GM21723 (cell line): ENCODE results near the gene GPD2.
"Not testable (repeated sequence)": the region's sequence is repeated elsewhere in the genome, so short reads cannot be mapped to it uniquely, and the experiment has no call there.

Experiments used
- ATAC-seq: cut with Tn5 transposase; IDR thresholded peaks from one replicate; pipeline ENCODE4 v1.9.1; 2021; ENCODE audit warnings: mild to moderate bottlenecking, moderate library complexity; ENCODE audit not compliant: unreplicated experiment

The GPD2 gene

DNA sequence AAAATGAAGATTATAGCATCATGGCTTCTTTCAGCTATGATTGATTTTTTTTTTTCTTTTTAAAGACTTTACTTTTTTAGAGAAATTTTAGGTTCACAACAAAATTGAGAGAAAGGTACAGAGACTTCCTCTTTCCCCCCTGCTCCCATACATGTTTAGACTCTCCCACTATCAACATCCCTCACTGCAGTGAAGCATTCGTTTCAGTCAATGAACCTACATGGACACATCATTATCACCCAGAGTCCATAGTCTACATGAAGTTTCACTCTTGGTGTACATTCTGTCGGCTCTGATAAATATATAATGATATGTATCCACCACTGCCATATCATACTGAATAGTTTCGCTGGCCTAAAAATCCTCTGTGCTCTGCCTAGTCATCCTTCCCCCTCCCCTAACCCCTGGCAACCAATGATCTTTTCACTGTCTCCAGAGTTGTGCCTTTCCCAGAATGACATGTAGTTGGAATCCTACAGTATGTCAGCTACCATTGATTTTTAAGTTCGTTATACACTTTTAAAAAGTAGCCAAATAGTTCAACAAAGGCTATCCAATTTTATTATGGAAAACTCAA is 86.8 kb downstream of the GPD2 start:
- no peak for ATAC-seq

- ATAC-seq: peak; percentile 96
Observed at GRCh38 chr2:156526950-156527636, 90.9 kb downstream of the GPD2 start.

GRCh38 chr2:156528583-156528982 is 92.4 kb downstream of the GPD2 start:
- ATAC-seq: not testable (repeated sequence)

GRCh38 chr2:156532989-156533388 is 96.8 kb downstream of the GPD2 start:
- peak; percentile 50 for ATAC-seq

GRCh38 chr2:156536534-156536933 is 100.4 kb downstream of the GPD2 start:
- no peak for ATAC-seq

- no peak for ATAC-seq
Observed at GRCh38 chr2:156537141-156537540, 101.0 kb downstream of the GPD2 start.

- peak; percentile 60 for ATAC-seq
Observed at GRCh38 chr2:156538083-156538504, 101.9 kb downstream of the GPD2 start.

GRCh38 chr2:156539086-156539860 is 103.1 kb downstream of the GPD2 start:
- no peak for ATAC-seq

DNA sequence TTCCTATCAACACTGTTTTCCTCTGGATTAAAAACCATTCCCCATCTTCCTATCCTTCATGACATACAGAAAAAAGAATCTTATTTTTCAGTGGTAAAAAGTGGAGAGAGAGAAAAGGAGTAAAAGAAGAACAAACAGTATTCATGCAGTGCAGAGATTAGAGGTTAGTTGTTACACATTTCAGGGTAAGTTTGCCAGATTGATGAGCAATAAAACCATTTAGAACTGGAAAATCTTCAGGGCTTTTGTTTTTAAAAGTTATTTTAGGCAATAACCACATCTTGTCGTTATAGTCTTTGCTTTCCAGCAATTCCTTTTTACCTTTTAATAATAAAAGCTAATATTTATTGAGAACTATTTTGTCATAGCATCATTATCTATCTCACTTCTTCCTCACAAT is 104.5 kb downstream of the GPD2 start:
- ATAC-seq: no peak

DNA sequence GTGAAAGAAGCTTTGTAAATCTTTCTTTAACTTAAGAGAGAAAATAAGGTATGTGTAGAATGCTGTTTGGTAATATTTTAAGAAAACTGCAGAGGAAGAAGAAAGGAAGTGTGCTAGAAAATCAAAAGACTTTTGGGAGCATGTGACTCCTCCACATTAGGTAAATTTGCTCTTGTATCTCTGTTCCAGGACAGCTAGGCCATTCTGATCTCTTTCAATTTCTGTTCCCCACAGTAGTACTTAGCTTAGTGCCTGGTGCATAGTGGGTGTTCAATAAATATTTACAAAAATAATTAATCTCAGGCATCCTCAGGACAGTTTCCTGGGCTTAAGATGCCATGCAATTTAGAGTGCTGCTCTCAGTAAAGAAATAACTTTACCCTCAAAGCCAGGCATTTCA is 105.0 kb downstream of the GPD2 start:
- peak; percentile 43 for ATAC-seq

DNA sequence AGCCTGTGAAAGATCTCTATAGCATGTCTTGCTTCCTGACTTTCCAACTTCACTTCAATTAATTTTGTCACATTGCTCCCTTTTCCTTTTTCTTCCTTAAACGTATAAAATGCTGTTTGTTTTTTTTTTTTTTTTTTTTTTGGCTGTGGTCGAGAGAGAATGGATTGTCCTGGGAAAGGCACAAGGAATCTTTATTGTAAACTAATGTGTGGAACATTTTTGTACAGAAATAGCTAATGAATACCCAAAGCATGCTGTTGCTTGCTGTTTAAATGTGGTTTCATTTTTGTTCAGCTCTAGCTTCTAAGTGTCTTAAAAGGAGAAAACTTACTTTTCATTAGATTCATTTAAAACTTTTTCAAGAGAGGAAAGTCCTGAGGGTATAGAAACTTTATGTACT is 105.5 kb downstream of the GPD2 start:
- no peak for ATAC-seq

GRCh38 chr2:156548413-156548812 is 112.2 kb downstream of the GPD2 start:
- no peak for ATAC-seq

DNA sequence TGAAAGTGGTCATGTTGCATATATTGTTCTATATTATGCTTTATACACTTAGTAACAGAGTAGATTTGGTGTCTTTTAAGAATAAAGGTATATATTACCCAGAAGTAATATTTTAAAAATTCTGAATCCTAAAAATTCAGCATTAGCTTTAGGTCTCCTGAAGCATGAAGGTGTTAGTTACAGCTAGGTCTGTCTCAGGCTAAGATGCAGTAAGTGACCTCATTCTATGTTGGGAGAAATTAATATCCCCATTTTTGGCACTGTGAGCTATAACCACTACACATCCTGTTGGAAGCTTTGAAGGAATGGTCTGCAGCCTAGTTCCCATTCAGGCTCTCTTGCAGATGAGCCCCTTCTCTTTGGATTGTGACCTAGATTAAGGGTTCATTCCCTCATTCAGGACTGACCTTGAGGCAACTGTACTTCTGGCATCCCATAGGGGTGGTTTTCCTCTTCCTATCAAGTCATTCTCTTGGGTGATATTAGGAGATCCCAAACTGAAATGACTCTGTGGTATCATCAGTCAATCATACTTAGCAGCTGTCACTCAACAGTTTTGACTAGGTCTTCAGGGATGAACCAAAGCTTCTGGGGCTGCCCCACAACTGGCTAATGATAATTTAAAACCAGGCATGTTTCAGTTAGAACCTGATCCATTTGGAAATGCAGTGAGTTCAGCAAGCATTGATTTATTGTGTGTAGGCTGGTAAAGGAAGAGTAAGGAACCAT is 117.7 kb downstream of the GPD2 start:
- ATAC-seq: no peak

DNA sequence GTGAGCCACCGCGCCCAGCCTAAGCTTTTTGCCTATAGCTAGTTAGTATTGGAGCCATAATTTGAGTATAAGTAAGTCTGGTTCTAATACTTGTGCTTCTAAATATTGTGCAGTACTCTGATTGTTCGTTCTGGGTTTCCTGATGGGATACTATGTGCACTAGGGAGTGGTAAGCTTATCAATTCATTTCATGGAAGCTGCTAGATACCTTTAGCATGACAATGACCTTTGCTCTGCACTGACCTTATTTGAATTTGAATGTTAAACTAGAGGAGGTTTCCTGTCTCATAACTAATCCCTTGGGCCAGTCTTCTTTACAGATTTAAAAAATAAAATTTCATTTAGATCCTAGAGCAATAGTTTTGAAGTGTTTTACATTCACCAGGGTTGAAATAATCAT is 125.1 kb downstream of the GPD2 start:
- no peak for ATAC-seq

- no peak for ATAC-seq
Observed at GRCh38 chr2:156562124-156562523, 125.9 kb downstream of the GPD2 start.

DNA sequence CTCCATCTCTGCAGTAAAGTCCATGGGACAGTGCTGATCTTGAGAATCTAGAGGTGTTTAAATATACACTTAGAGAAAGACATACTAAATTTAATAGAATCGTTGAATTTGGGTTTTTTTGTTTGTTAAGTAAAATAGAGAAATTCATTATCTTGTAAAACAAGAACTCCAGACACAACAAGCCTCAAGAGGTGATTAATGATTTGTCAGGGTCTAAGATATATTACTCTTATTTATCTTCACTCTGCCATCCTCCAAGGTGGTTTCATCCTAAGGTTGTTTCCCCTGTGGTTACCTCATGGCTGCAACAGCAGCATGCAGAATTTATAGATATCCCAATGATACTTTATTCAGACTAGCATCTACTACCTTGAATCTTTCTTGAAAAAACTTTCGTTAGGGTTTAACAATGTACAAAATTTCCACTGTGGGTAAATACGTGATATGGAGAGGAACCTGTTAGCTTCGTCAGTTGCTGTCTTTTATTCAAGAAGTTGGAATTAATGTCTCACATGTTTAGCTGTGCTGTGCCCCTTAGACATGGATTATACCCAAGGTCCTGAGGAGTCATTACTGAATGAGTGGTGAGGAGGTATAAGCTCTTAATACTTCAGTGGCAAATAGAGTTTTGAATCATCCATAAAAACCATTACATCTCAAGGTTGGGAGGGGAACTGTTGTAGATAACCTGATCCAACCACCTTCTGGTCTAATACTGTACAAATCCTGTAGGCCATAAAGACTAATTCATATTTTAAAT is 128.0 kb downstream of the GPD2 start:
- no peak for ATAC-seq

- no peak for ATAC-seq
Observed at GRCh38 chr2:156565066-156565710, 129.0 kb downstream of the GPD2 start.

DNA sequence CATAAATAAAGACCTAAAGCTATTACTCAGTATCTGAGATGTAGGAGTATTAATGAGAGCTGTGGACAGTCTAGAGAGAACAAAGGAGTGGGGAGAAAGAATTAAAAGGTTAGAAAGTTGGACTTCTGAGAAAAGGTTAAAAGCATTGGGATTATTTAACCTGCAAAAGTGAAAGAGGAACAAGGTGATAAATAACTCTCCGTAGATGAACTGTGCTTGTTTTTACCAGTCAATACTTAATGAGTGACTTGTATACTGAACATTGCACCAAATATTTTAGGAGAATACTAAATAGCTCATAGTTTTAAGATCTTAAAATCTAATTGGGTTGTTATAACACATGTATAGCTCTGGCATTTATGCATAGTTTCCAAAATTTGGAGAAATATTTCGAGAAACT is 137.5 kb downstream of the GPD2 start:
- peak; percentile 70 for ATAC-seq

- ATAC-seq: no peak
Observed at GRCh38 chr2:156574112-156574511, 137.9 kb downstream of the GPD2 start.

DNA sequence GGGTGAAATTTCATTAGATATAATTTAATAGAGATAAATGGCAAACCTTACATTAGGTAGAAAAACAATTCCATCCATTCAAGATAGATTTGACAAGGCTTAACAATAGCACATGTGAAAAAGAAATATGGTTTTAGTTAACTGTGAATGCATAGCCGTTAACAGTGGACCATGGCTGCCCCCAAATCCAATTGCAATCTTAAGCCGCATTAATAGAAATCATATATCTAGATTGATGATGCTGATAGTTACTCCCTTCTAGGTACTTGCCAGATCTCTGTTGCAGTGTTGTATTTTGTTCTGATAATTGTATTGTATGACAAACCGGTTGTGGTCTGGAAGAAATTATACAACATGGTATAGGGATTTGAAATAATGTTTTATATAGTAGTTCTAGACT is 139.8 kb downstream of the GPD2 start:
- no peak for ATAC-seq
